Smooth muscle cell (in vitro differentiated cells): ENCODE measurements around the gene CNOT1. TPM values are rescaled to one million over a fixed set of nuclear protein-coding genes. Genes with fewer than 3 reads are reported as not detected.
"Not testable (repeated sequence)": the region's sequence is repeated elsewhere in the genome, so short reads cannot be mapped to it uniquely, and the experiment has no call there.

ENCODE experiments used
- DNase-seq: peaks from one replicate; lab custom pipeline; 2025; ENCODE audit not compliant: unreplicated experiment; lab: John Stamatoyannopoulos, UW
- H2AFZ ChIP-seq: fragments of 200-600 bp; sonication (generic); 2 replicates; pipeline ENCODE4 v1.6.0; 2016; ENCODE audit warnings: antibody characterized with exemption, low read depth, mild to moderate bottlenecking
- H3F3A ChIP-seq: fragments of 200-600 bp; sonication (generic); 2 replicates; pipeline ENCODE4 v1.6.0; 2017; ENCODE audit warnings: antibody characterized with exemption, low read depth
- H3K27ac ChIP-seq: fragments of 200-600 bp; sonication (generic); 2 replicates; pipeline ENCODE4 v1.5.1; 2016; ENCODE audit warnings: low read depth, mild to moderate bottlenecking
- H3K27me3 ChIP-seq: fragments of 200-600 bp; sonication (generic); 2 replicates; pipeline ENCODE4 v1.6.1; 2016; ENCODE audit warnings: low read depth, mild to moderate bottlenecking
- H3K36me3 ChIP-seq: fragments of 200-600 bp; sonication (generic); 2 replicates; pipeline ENCODE4 v1.5.1; 2016; ENCODE audit warnings: low read depth
- H3K4me1 ChIP-seq: fragments of 200-600 bp; sonication (generic); 2 replicates; pipeline ENCODE4 v1.5.1; 2016; ENCODE audit warnings: low read depth
- H3K4me2 ChIP-seq: fragments of 200-600 bp; sonication (generic); 2 replicates; pipeline ENCODE4 v1.6.0; 2016; ENCODE audit warnings: mild to moderate bottlenecking
- H3K4me3 ChIP-seq: fragments of 200-600 bp; sonication (generic); 2 replicates; pipeline ENCODE4 v1.5.1; 2016; ENCODE audit warnings: mild to moderate bottlenecking
- H3K79me2 ChIP-seq: fragments of 200-600 bp; sonication (generic); 2 replicates; pipeline ENCODE4 v1.6.0; 2016; ENCODE audit warnings: low read depth, mild to moderate bottlenecking
- H3K9ac ChIP-seq: fragments of 200-600 bp; sonication (generic); 2 replicates; pipeline ENCODE4 v1.6.0; 2016; ENCODE audit warnings: low read depth
- H3K9me3 ChIP-seq: fragments of 200-600 bp; sonication (generic); replicated peaks from 2 replicates; pipeline ENCODE4 v1.5.1; 2016; ENCODE audit warnings: low read depth
- H4K20me1 ChIP-seq: fragments of 200-600 bp; sonication (generic); 2 replicates; pipeline ENCODE4 v1.6.0; 2016; ENCODE audit warnings: low read depth
- WGBS: methylation state at CpG from one replicate; pipeline ENCODE4 v1.1.7; 2016; ENCODE audit warnings: low lambda C conversion rate; 5-methylcytosine and 5-hydroxymethylcytosine counted together
- polyA plus RNA-seq: library from polyadenylated mRNA; unstranded; fragments of >200 nt; fragmentation: Nextera tagmentation; extraction: Ambion mirVana; gene quantifications from 2 replicates; pipeline ENCODE4 v1.2.1, GENCODE V29; 2016
- total RNA-seq: library from RNA; depleted of rRNA; stranded (reverse); fragments of >200 nt; gene quantifications from 2 replicates; pipeline ENCODE4 v1.2.3, GENCODE V29; 2014
- TF ChIP-seq, protein P1 (sequence below): fragments of 200-600 bp; sonication (generic); IDR thresholded peaks from 2 replicates; pipeline ENCODE4 v1.5.1; 2017; ENCODE audit warnings: borderline replicate concordance, mild to moderate bottlenecking, antibody characterized with exemption; ENCODE audit not compliant: insufficient read depth, poor library complexity, severe bottlenecking

The CNOT1 gene
- total and polyA plus RNA-seq, 2 experiments from 2014 or later: 42.6 to 88.4 TPM

DNA sequence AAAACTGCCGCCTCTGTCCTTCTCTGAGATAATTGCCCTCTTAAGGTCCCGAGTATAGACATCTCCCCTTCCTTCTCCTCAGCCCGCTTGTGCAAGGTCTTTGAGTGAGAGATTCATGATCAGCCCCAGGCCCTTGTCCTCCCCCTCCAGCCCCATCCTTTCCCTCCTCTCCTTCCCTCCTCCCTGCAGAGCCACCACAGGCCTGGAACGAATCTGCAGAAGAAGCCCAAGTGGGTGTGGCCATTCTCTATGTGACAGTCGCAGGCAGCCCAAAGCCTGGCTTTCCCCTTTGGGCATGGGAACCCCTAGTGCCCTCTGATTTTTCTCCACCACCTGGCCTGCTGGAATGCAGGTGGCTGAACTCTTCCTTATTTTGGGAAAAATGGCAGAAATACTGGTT lies 136.9 kb downstream of the CNOT1 start:
- Histone ChIP-seq H3K4me2 (no peak overlapping the region), H3F3A (no peaks in the 10 kb centered on the region), H3K9ac (no peak overlapping the region), H3K27ac (no peak overlapping the region), H3K36me3 (no peaks in the 10 kb centered on the region), H3K9me3 (no peaks in the 10 kb centered on the region), H3K79me2 (no peaks in the 10 kb centered on the region), H2AFZ (no peak overlapping the region), H3K4me1 (peaks cover 8% of the 10 kb centered on the region), H4K20me1 (no peaks in the 10 kb centered on the region), H3K27me3 (no peaks in the 10 kb centered on the region), H3K4me3 (no peak overlapping the region)
- WGBS: 45% methylated on average over 5 of the region's 5 CpGs
- TF ChIP-seq, protein P1, sequence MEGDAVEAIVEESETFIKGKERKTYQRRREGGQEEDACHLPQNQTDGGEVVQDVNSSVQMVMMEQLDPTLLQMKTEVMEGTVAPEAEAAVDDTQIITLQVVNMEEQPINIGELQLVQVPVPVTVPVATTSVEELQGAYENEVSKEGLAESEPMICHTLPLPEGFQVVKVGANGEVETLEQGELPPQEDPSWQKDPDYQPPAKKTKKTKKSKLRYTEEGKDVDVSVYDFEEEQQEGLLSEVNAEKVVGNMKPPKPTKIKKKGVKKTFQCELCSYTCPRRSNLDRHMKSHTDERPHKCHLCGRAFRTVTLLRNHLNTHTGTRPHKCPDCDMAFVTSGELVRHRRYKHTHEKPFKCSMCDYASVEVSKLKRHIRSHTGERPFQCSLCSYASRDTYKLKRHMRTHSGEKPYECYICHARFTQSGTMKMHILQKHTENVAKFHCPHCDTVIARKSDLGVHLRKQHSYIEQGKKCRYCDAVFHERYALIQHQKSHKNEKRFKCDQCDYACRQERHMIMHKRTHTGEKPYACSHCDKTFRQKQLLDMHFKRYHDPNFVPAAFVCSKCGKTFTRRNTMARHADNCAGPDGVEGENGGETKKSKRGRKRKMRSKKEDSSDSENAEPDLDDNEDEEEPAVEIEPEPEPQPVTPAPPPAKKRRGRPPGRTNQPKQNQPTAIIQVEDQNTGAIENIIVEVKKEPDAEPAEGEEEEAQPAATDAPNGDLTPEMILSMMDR: no peak
- DNase-seq: no peak

DNA sequence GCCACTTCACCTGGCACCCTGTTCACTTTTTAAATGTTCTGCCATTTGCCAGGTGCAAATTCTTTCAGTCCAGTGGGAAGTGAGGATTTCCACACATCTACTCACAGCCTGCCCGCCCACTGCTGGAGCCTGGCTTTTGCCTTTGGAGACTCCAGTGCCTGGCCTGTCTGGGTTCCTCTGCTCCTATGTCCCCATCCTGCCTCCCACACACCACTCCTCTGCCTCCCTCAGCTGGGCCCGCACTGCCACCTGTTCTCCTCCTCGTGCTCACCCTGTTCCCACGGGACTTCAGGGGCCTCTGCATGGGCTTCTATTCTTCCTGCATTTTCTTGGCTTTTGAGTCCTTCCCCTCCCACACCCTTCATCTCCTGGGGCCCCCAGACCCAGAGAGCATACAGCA lies 137.6 kb downstream of the CNOT1 start:
- no peaks in the 10 kb centered on the region for H3K79me2 ChIP-seq
- H3K9ac ChIP-seq: no peak overlapping the region
- H3K4me2 ChIP-seq: no peak overlapping the region
- H3K4me1 ChIP-seq: peaks cover 8% of the 10 kb centered on the region
- H2AFZ ChIP-seq: no peak overlapping the region
- 87% methylated on average over 4 of the region's 4 CpGs for WGBS
- TF ChIP-seq, protein P1: no peak
- H3K36me3 ChIP-seq: no peaks in the 10 kb centered on the region
- H3F3A ChIP-seq: no peaks in the 10 kb centered on the region
- no peak overlapping the region for H3K27ac ChIP-seq
- no peaks in the 10 kb centered on the region for H3K27me3 ChIP-seq
- H3K4me3 ChIP-seq: no peak overlapping the region
- no peak for DNase-seq
- H3K9me3 ChIP-seq: no peaks in the 10 kb centered on the region
- no peaks in the 10 kb centered on the region for H4K20me1 ChIP-seq

DNA sequence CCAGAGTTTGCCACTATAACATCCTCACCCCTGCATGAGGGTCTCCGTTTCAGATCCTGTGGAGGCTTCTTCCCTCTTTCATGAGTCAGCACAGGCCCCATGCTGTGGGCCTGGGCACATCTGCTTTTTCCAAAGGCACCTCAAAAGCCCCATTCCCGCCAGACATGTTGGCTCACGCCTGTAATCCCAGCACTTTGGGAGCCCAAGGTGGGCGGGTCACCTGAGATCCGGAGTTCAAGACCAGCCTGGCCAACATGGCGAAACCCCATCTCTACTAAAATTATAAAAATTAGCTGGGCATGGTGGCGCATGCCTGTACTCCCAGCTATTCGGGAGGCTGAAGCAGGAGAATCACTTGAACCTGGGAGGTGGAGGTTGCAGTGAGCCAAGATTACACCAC lies 139.1 kb downstream of the CNOT1 start:
- not testable (repeated sequence) for H4K20me1 ChIP-seq, DNase-seq, H3K9ac ChIP-seq, H3K27me3 ChIP-seq, H3K27ac ChIP-seq, H3F3A ChIP-seq, H3K9me3 ChIP-seq, H3K4me2 ChIP-seq, H3K4me3 ChIP-seq, H3K4me1 ChIP-seq, H2AFZ ChIP-seq, H3K79me2 ChIP-seq, H3K36me3 ChIP-seq
- WGBS: 89% methylated on average over 8 of the region's 8 CpGs

DNA sequence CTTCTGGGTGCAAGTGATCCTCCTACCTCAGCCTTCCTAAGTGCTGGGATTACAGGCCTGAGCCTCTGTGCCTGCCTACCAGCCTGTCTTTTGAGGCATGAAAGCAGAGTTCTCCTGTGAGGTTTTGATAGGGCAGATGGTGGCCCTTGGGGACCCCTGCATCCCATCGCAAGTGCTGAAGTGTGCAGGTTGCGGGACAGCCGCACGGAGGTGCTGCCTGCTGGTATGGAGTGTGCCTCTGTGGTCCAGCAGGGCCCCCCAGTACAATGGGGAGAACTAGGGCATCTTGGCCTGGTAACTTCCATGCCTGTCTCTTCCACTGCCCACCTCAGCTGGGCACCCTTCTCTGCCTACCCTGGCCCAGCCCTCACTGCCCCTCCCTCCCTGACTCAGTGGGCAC lies 139.6 kb downstream of the CNOT1 start:
- WGBS: 95% methylated on average over 4 of the region's 4 CpGs
- no peaks in the 10 kb centered on the region for H3K27me3 ChIP-seq
- H3K4me2 ChIP-seq: no peak overlapping the region
- no peak overlapping the region for H3K4me3 ChIP-seq
- no peaks in the 10 kb centered on the region for H3F3A ChIP-seq
- no peaks in the 10 kb centered on the region for H3K79me2 ChIP-seq
- no peaks in the 10 kb centered on the region for H3K9me3 ChIP-seq
- H3K36me3 ChIP-seq: no peaks in the 10 kb centered on the region
- TF ChIP-seq, protein P1: no peak
- H3K9ac ChIP-seq: no peak overlapping the region
- no peak for DNase-seq
- no peak overlapping the region for H2AFZ ChIP-seq
- H3K4me1 ChIP-seq: no peaks in the 10 kb centered on the region
- no peaks in the 10 kb centered on the region for H4K20me1 ChIP-seq
- H3K27ac ChIP-seq: no peak overlapping the region
